ENCODE measurements around the gene KAZALD1.

DNA sequence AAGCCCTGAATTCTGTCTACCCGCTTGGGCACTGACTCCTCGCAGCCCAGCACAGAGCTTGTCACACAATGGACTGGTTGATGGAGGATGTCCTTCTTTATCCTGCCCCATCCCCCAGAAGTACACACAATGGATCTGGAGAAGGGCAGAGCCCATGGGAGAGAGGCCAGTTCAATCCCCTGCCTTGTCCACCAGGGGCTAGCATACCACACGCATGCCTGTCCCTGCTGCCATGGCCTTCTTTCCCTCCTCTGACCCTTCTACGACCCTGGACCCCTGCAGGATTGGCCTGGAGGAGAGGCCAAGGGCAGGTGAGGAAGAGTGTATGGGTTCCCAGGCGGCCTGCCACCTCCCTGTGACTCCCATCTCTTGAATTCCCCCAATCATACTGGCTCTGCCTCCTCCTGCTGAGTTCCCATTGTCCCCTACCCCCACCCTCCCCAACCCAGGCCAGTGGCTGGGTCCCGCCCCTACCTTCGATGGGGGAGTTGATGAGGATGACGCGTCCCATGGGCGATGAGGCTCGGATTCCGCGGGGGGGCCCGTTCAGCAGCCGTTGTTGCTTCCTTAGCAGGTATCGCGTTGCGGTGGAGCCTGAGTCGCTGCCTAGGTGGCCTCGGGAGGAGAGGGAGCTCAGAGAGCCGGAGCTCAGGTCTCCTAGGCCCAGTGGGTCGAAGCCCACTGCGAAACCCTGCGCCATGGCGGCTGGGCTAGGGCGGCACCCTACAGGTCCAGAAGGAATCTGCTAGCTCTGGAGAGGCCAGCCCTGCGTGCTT, 32.1 kb upstream of the KAZALD1 start:
- TF ChIP-seq CTCF (IDR thresholded peaks at IDR 0.05; ENCODE audit: insufficient read depth, low read depth, low read length) (no peak), EZH2 (IDR thresholded peaks at IDR 0.05; ENCODE audit: insufficient read depth, low read length) (no peak)

All from astrocyte (in vitro differentiated cells and primary cell).